Activated CD8-positive, alpha-beta memory T cell treated with anti-CD3 and anti-CD28 coated beads, Interleukin-2, amount 10 ng/mL, durations not matched to agents 7 days and 5 days (primary cell): Measurements from ENCODE around the gene RBM38. TPM values are rescaled to one million over a fixed set of nuclear protein-coding genes. Genes with fewer than 3 reads are reported as not detected.
"Not testable (repeated sequence)": the region's sequence is repeated elsewhere in the genome, so short reads cannot be mapped to it uniquely, and the experiment has no call there.

Experiments used
- ATAC-seq: fragments of 150-1000 bp; cut with Tn5 transposase; one replicate; pipeline ENCODE4 v1.10.0; 2021; ENCODE audit warnings: moderate library complexity
- CTCF ChIA-PET: fragments of 350-600 bp; sonication (Branson Sonifier 250); formaldehyde crosslinking; loops from one replicate; lab custom pipeline; 2021; ENCODE audit warnings: antibody characterized with exemption; lab: Charles Lee
- DNase-seq: peaks from one replicate; pipeline ENCODE4 v3.0.0-alpha.2; 2020
- H3K27ac Mint-ChIP-seq: one replicate; pipeline ENCODE4 v1.8.0; 2021; ENCODE audit warnings: mild to moderate bottlenecking, mixed read lengths
- H3K27me3 Mint-ChIP-seq: one replicate; pipeline ENCODE4 v1.8.0; 2021; ENCODE audit warnings: mixed read lengths
- H3K36me3 Mint-ChIP-seq: one replicate; pipeline ENCODE4 v1.8.0; 2021; ENCODE audit warnings: mild to moderate bottlenecking, mixed read lengths
- H3K4me1 Mint-ChIP-seq: one replicate; pipeline ENCODE4 v1.8.0; 2021; ENCODE audit warnings: mixed read lengths
- H3K4me3 Mint-ChIP-seq: one replicate; pipeline ENCODE4 v1.8.0; 2021; ENCODE audit warnings: mild to moderate bottlenecking, moderate library complexity, mixed read lengths
- H3K9me3 Mint-ChIP-seq: one replicate; pipeline ENCODE4 v1.8.0; 2022; ENCODE audit warnings: low read depth, mixed read lengths
- total RNA-seq, 2 experiments: library from RNA; stranded (reverse); gene quantifications; one replicate each; pipeline ENCODE4 v1.2.3, GENCODE V29; 2021

Gene RBM38
- 10 to 100 TPM; 74.8 to 91.9 TPM for total RNA-seq

GRCh38 chr20:57390604-57391438 is at the start of gene RBM38:
RBM38 (plus strand) TSS chr20:57391396; CDS start chr20:57391582, 186 bp downstream.
- DNase-seq (peak; percentile 84), ATAC-seq (peak; percentile 69)
- Mint-ChIP-seq H3K4me3 (peak within 1 kb of the TSS; percentile 78), H3K27ac (peak within 1 kb of the TSS; percentile 93), H3K27me3 (no peaks in the 10 kb centered on the region), H3K4me1 (peaks cover 40% of the 10 kb centered on the region), H3K9me3 (no peaks in the 10 kb centered on the region), H3K36me3 (peaks cover 33% of the 10 kb centered on the region)
- CTCF ChIA-PET, result interaction anchor here (1.0 to 3.9 kb wide), 11 partner anchors 8 to 229 kb away, joined by 3 to 20 read pairs (median 10); partner anchors contain the start of gene ZBP1

DNA sequence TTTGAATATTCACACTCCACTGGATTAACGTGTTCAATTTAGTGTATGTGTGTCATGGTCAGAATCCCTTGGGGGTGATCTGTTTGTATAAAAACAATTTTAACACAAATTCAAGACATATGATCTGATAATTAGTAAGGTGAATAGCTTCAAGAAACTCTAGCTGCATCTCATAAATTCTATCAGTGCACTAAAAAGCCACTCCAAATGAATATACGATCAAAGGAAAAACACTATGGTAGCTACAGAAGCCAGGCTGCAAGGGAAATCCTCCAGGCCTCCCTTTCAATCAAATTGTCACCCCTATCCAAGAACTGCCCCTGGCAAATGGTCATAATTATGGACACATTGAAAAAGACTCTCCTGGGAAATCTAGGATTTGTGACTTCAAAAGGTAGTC is 49.5 kb upstream of the RBM38 start:
- no peaks in the 10 kb centered on the region for H3K9me3 Mint-ChIP-seq
- no peak overlapping the region for H3K27ac Mint-ChIP-seq
- H3K36me3 Mint-ChIP-seq, result no peaks in the 10 kb centered on the region
- ATAC-seq (no peak), DNase-seq (no peak)
- no peak overlapping the region for H3K4me3 Mint-ChIP-seq
- H3K27me3 Mint-ChIP-seq, result peaks cover 31% of the 10 kb centered on the region
- CTCF ChIA-PET, result no interaction called here
- H3K4me1 Mint-ChIP-seq, result no peaks in the 10 kb centered on the region

DNA sequence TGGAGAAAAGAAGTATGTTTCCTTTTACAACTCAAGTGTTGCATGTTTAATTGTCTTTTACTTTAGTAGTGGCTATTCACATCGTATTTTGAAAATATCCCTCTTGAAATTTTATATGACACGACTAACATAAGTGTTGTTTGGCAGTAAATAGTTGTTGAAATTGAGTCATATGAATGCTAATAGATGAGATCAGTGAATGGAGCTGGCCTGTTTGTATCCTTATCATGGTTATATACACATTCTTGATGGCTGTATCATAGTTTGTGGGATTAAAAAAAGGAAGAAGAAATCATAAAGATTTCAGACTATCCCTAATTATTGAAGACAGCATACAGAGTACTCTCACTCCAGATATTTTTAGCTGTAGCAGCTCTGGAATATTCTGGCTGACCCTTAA is 48.4 kb upstream of the RBM38 start:
- Mint-ChIP-seq H3K4me1 (no peaks in the 10 kb centered on the region), H3K4me3 (no peak overlapping the region), H3K27me3 (peaks cover 31% of the 10 kb centered on the region), H3K9me3 (no peaks in the 10 kb centered on the region), H3K27ac (no peak overlapping the region), H3K36me3 (no peaks in the 10 kb centered on the region)
- CTCF ChIA-PET, result interaction anchor here (1.1 kb wide), 1 partner anchor 156 kb away, joined by 3 read pairs; no protein-coding TSS in a partner anchor
- ATAC-seq (no peak), DNase-seq (no peak)

GRCh38 chr20:57346477-57346876 is 44.7 kb upstream of the RBM38 start:
- Mint-ChIP-seq H3K27me3 (peaks cover 23% of the 10 kb centered on the region), H3K4me3 (no peak overlapping the region), H3K4me1 (peaks cover 5% of the 10 kb centered on the region), H3K27ac (no peak overlapping the region), H3K9me3 (no peaks in the 10 kb centered on the region), H3K36me3 (no peaks in the 10 kb centered on the region)
- peak; percentile 81 for DNase-seq
- CTCF ChIA-PET, result interaction anchor here (1.0 to 2.5 kb wide), 13 partner anchors 9 to 796 kb away, joined by 3 to 15 read pairs (median 4); no protein-coding TSS in a partner anchor
- no peak for ATAC-seq

GRCh38 chr20:57347393-57347792 is 43.8 kb upstream of the RBM38 start:
- Mint-ChIP-seq H3K4me3 (no peak overlapping the region), H3K36me3 (no peaks in the 10 kb centered on the region), H3K9me3 (no peaks in the 10 kb centered on the region), H3K27ac (no peak overlapping the region), H3K4me1 (peaks cover 14% of the 10 kb centered on the region), H3K27me3 (peaks cover 13% of the 10 kb centered on the region)
- DNase-seq (no peak), ATAC-seq (no peak)
- CTCF ChIA-PET, result interaction anchor here (1.2 to 2.5 kb wide), 5 partner anchors 9 to 256 kb away, joined by 3 to 15 read pairs (median 4); no protein-coding TSS in a partner anchor

- CTCF ChIA-PET, result interaction anchor here (0.8 to 1.7 kb wide), 6 partner anchors 8 to 257 kb away, joined by 3 to 4 read pairs (median 4); no protein-coding TSS in a partner anchor
- H3K4me3 Mint-ChIP-seq, H3K36me3 Mint-ChIP-seq, H3K27me3 Mint-ChIP-seq, DNase-seq, H3K9me3 Mint-ChIP-seq, ATAC-seq, H3K27ac Mint-ChIP-seq: not testable (repeated sequence)
- H3K4me1 Mint-ChIP-seq, result peaks cover 23% of the 10 kb centered on the region
These were observed 42.8 kb upstream of the RBM38 start for GRCh38 chr20:57348200-57348921.

DNA sequence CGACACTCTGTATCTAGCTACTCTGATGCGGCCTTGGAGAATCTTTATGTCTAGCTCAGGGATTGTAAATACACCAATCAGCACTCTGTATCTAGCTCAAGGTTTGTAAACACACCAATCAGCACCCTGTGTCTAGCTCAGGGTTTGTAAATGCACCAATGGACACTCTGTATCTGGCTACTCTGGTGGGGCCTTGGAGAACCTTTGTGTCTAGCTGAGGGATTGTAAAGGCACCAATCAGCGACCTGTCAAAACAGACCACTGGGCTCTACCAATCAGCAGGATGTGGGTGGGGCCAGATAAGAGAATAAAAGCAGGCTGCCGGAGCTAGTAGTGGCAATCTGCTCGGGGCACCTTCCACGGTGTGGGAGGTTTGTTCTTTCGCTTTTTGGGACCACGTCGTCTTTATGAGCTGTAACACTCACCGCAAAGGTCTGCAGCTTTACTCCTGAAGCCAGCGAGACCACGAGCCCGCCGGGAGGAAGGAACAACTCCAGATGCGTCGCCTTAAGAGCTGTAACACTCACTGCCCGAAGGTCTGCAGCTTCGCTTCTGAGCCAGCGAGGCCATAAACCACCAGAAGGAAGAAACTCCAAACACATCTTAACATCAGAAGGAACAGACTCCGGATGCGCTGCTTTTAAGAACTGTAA is 42.1 kb upstream of the RBM38 start:
- not testable (repeated sequence) for ATAC-seq, H3K36me3 Mint-ChIP-seq, DNase-seq, H3K27me3 Mint-ChIP-seq, H3K9me3 Mint-ChIP-seq, H3K4me3 Mint-ChIP-seq
- CTCF ChIA-PET, result interaction anchor here (0.8 to 2.2 kb wide), 7 partner anchors 9 to 257 kb away, joined by 3 to 8 read pairs (median 3); no protein-coding TSS in a partner anchor
- peaks cover 29% of the 10 kb centered on the region for H3K4me1 Mint-ChIP-seq
- H3K27ac Mint-ChIP-seq, result peak overlapping the region; percentile 9

- Mint-ChIP-seq H3K9me3 (no peaks in the 10 kb centered on the region), H3K27me3 (peaks cover 5% of the 10 kb centered on the region), H3K4me3 (peak overlapping the region; percentile 45), H3K4me1 (peaks cover 29% of the 10 kb centered on the region), H3K27ac (peak overlapping the region; percentile 15), H3K36me3 (peaks cover 17% of the 10 kb centered on the region)
- DNase-seq (no peak), ATAC-seq (no peak)
- CTCF ChIA-PET, result interaction anchor here (0.9 to 2.2 kb wide), 2 partner anchors 17 to 24 kb away, joined by 3 to 8 read pairs; no protein-coding TSS in a partner anchor
These were observed 41.0 kb upstream of the RBM38 start for GRCh38 chr20:57350081-57350710.

DNA sequence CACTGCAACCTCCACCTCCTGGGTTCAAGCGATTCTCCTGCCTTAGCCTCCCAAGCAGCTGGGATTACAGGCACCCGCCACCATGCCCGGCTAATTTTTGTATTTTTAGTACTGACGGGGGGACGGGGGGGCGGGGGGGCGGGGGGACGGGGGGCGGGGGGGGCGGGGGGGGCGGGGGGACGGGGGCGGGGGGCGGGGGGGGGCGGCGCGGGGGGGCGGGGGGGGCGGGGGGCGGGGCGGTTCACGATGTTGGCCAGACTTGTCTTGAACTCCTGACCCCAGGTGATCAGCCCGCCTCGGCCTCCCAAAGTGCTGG is 40.5 kb upstream of the RBM38 start:
- CTCF ChIA-PET, result interaction anchor here (2.2 kb wide), 1 partner anchor 18 kb away, joined by 8 read pairs; no protein-coding TSS in a partner anchor
- not testable (repeated sequence) for H3K9me3 Mint-ChIP-seq, H3K27me3 Mint-ChIP-seq, ATAC-seq, DNase-seq
- Mint-ChIP-seq H3K36me3 (peaks cover 19% of the 10 kb centered on the region), H3K27ac (peak overlapping the region; percentile 86), H3K4me3 (peak overlapping the region; percentile 96), H3K4me1 (peaks cover 29% of the 10 kb centered on the region)

DNA sequence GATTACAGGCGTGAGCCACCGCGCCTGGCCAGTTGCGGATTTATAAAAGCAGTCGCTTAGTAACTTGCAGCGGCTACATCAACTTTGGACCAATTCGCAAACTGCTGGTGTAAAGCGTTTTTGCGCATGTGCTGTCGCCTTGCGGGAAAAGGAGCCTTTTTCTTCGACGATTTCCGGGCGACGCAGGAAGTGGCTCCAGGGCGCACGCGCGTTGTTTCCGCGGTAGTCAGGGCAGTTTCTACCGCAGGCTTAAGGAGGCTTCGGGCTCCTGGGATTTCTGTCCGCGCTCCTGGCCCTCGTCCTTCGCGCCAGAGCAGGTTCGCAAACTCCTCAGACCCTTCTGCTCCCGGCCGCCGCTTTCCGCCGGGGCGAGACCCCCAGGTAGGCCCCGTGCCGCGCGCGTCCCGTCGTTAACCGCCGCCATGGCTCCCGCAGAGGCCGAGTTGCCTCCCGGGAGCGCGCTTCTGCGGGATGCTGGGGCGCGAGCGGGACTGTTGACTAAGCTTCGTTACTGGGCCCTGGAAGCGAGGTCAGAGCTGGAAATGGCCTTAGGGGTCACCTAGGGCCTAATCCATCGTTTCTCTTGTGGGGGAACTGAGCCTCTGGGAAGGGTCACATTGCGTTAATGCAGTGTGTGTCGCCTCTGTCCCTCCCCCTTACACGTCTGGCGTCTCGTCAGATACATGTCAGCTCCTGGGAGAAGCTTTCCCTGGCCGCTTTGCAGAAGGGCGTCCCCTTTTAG is 40.0 kb upstream of the RBM38 start, which contains the start of gene RAE1:
Gene RAE1, plus strand, starts transcription at position 214 of the 742 bp plus-strand sequence. CDS start 2,784 bp downstream, outside the sequence.
- CTCF ChIA-PET, result interaction anchor here (1.6 to 2.2 kb wide), 2 partner anchors 18 to 259 kb away, joined by 3 to 8 read pairs; no protein-coding TSS in a partner anchor
- Mint-ChIP-seq H3K27me3 (peaks cover 5% of the 10 kb centered on the region), H3K4me1 (peaks cover 29% of the 10 kb centered on the region), H3K4me3 (peak within 1 kb of the TSS; percentile 96), H3K36me3 (peaks cover 22% of the 10 kb centered on the region), H3K9me3 (no peaks in the 10 kb centered on the region), H3K27ac (peak within 1 kb of the TSS; percentile 86)
- peak; percentile 94 for DNase-seq
- peak; percentile 92 for ATAC-seq

- Mint-ChIP-seq H3K27me3 (peaks cover 5% of the 10 kb centered on the region), H3K9me3 (no peaks in the 10 kb centered on the region), H3K4me1 (peaks cover 29% of the 10 kb centered on the region), H3K36me3 (peaks cover 22% of the 10 kb centered on the region), H3K27ac (peak overlapping the region; percentile 57), H3K4me3 (peak overlapping the region; percentile 96)
- ATAC-seq (no peak), DNase-seq (no peak)
- CTCF ChIA-PET, result interaction anchor here (1.6 kb wide), 1 partner anchor 260 kb away, joined by 3 read pairs; no protein-coding TSS in a partner anchor
These were observed 38.9 kb upstream of the RBM38 start for GRCh38 chr20:57352305-57352704.

DNA sequence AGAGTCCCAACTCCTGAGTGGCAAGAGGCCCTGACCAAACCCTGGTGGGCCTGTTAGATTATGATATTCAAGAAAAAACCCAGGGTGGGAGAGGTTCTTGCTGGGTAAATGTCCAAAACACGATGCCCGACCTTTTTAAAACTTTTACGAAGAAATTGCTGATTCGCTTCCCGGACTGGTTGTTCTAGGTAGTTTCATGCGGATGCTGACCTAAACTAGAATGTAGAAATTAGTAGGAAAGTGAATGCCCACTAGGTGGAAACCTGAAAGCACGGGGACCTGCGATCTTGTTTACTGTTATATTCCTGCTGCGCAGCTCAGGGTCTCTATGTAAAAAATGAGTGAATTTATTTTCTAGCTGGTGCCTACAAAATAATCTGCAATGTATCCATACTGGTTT is 37.8 kb upstream of the RBM38 start:
- H3K4me1 Mint-ChIP-seq, result peaks cover 29% of the 10 kb centered on the region
- CTCF ChIA-PET, result no interaction called here
- H3K36me3 Mint-ChIP-seq, result peaks cover 22% of the 10 kb centered on the region
- no peak overlapping the region for H3K4me3 Mint-ChIP-seq
- H3K27me3 Mint-ChIP-seq, result peaks cover 5% of the 10 kb centered on the region
- no peak for DNase-seq
- ATAC-seq, result no peak
- no peaks in the 10 kb centered on the region for H3K9me3 Mint-ChIP-seq
- H3K27ac Mint-ChIP-seq, result no peak overlapping the region
